Activated CD8-positive, alpha-beta T cell treated with anti-CD3 and anti-CD28 coated beads, Interleukin-2, amount 10 ng/mL, durations not matched to agents 7 days and 5 days (primary cell): ENCODE data around the gene EML1. TPM values are rescaled to one million over a fixed set of nuclear protein-coding genes. Genes with fewer than 3 reads are reported as not detected.
A peak's percentile ranks its signal among the peaks of the same experiment; 100 is the strongest.

Experiments used
- ATAC-seq: fragments of 150-1000 bp; cut with Tn5 transposase; one replicate; pipeline ENCODE4 v1.10.0; 2021; ENCODE audit warnings: moderate library complexity
- CTCF ChIA-PET: fragments of 350-600 bp; sonication (Branson Sonifier 250); formaldehyde crosslinking; loops from one replicate; lab custom pipeline; 2021; ENCODE audit warnings: antibody characterized with exemption; lab: Charles Lee
- POLR2A ChIA-PET: fragments of 350-600 bp; sonication (Branson Sonifier 250); formaldehyde crosslinking; loops from one replicate; lab custom pipeline; 2021; ENCODE audit warnings: antibody characterized with exemption; lab: Charles Lee
- DNase-seq: peaks from one replicate; pipeline ENCODE4 v3.0.0-alpha.2; 2020
- H3K27ac Mint-ChIP-seq: one replicate; pipeline ENCODE4 v1.8.0; 2021; ENCODE audit warnings: mild to moderate bottlenecking, mixed read lengths
- H3K27me3 Mint-ChIP-seq: one replicate; pipeline ENCODE4 v1.8.0; 2021; ENCODE audit warnings: low read depth, mixed read lengths
- H3K36me3 Mint-ChIP-seq: one replicate; pipeline ENCODE4 v1.8.0; 2021; ENCODE audit warnings: low read depth, mixed read lengths
- H3K4me1 Mint-ChIP-seq: one replicate; pipeline ENCODE4 v1.8.0; 2021; ENCODE audit warnings: low read depth, mixed read lengths
- H3K4me3 Mint-ChIP-seq: one replicate; pipeline ENCODE4 v1.8.0; 2021; ENCODE audit warnings: mild to moderate bottlenecking, mixed read lengths
- H3K9me3 Mint-ChIP-seq: one replicate; pipeline ENCODE4 v1.8.0; 2022; ENCODE audit warnings: mixed read lengths; ENCODE audit not compliant: insufficient read depth
- total RNA-seq, 2 experiments: library from RNA; stranded (reverse); gene quantifications; one replicate each; pipeline ENCODE4 v1.2.3, GENCODE V29; 2021

EML1 gene
- not detected for total RNA-seq

GRCh38 chr14:99793213-99794150, at the start of gene EML1:
EML1 (plus strand) TSS chr14:99793413; CDS start chr14:99793477, 64 bp downstream.
- H3K4me3 Mint-ChIP-seq = peak within 1 kb of the TSS; percentile 60
- CTCF ChIA-PET = interaction anchor here (1.1 to 1.2 kb wide), 2 partner anchors 63 to 313 kb away, joined by 3 to 4 read pairs; partner anchors contain the start of gene SETD3
- H3K4me1 Mint-ChIP-seq = peaks cover 12% of the 10 kb centered on the region
- peaks cover 57% of the 10 kb centered on the region for H3K27me3 Mint-ChIP-seq
- POLR2A ChIA-PET = interaction anchor here (0.7 kb wide), 1 partner anchor 20 kb away, joined by 3 read pairs; no protein-coding TSS in a partner anchor
- DNase-seq (peak; percentile 65), ATAC-seq (peak; percentile 93)
- H3K9me3 Mint-ChIP-seq = no peaks in the 10 kb centered on the region
- no peaks in the 10 kb centered on the region for H3K36me3 Mint-ChIP-seq
- no peak within 1 kb of the TSS for H3K27ac Mint-ChIP-seq

- POLR2A ChIA-PET = no interaction called here
- DNase-seq (no peak), ATAC-seq (no peak)
- CTCF ChIA-PET = interaction anchor here (2.4 kb wide), 1 partner anchor 14 kb away, joined by 11 read pairs; no protein-coding TSS in a partner anchor
- Mint-ChIP-seq H3K27ac (no peak overlapping the region), H3K4me1 (peaks cover 9% of the 10 kb centered on the region), H3K36me3 (no peaks in the 10 kb centered on the region), H3K4me3 (no peak overlapping the region), H3K9me3 (no peaks in the 10 kb centered on the region), H3K27me3 (peaks cover 12% of the 10 kb centered on the region)
These were observed 48.9 kb upstream of the EML1 start for GRCh38 chr14:99744199-99744872.

- ATAC-seq (no peak), DNase-seq (no peak)
- Mint-ChIP-seq H3K27ac (no peak overlapping the region), H3K27me3 (peaks cover 6% of the 10 kb centered on the region), H3K36me3 (no peaks in the 10 kb centered on the region), H3K4me1 (peaks cover 9% of the 10 kb centered on the region), H3K4me3 (no peak overlapping the region), H3K9me3 (no peaks in the 10 kb centered on the region)
- POLR2A ChIA-PET = no interaction called here
- CTCF ChIA-PET = interaction anchor here (2.4 kb wide), 1 partner anchor 15 kb away, joined by 11 read pairs; no protein-coding TSS in a partner anchor
These were observed 48.4 kb upstream of the EML1 start for GRCh38 chr14:99744873-99745224.

- no peaks in the 10 kb centered on the region for H3K36me3 Mint-ChIP-seq
- peaks cover 9% of the 10 kb centered on the region for H3K4me1 Mint-ChIP-seq
- CTCF ChIA-PET = interaction anchor here (2.4 kb wide), 1 partner anchor 16 kb away, joined by 11 read pairs; no protein-coding TSS in a partner anchor
- ATAC-seq (no peak), DNase-seq (no peak)
- POLR2A ChIA-PET = no interaction called here
- no peak overlapping the region for H3K27ac Mint-ChIP-seq
- no peak overlapping the region for H3K4me3 Mint-ChIP-seq
- no peaks in the 10 kb centered on the region for H3K9me3 Mint-ChIP-seq
- H3K27me3 Mint-ChIP-seq = peaks cover 6% of the 10 kb centered on the region
These were observed 47.8 kb upstream of the EML1 start for GRCh38 chr14:99745307-99745951.

GRCh38 chr14:99747167-99747566, 46.0 kb upstream of the EML1 start:
- no peak overlapping the region for H3K27ac Mint-ChIP-seq
- CTCF ChIA-PET = no interaction called here
- no peaks in the 10 kb centered on the region for H3K9me3 Mint-ChIP-seq
- no peak overlapping the region for H3K4me3 Mint-ChIP-seq
- peaks cover 16% of the 10 kb centered on the region for H3K4me1 Mint-ChIP-seq
- H3K36me3 Mint-ChIP-seq = no peaks in the 10 kb centered on the region
- ATAC-seq = no peak
- H3K27me3 Mint-ChIP-seq = peaks cover 17% of the 10 kb centered on the region
- POLR2A ChIA-PET = interaction anchor here (0.7 kb wide), 1 partner anchor 17 kb away, joined by 3 read pairs; no protein-coding TSS in a partner anchor
- no peak for DNase-seq

- H3K27ac Mint-ChIP-seq = no peak overlapping the region
- POLR2A ChIA-PET = no interaction called here
- H3K27me3 Mint-ChIP-seq = peaks cover 19% of the 10 kb centered on the region
- CTCF ChIA-PET = no interaction called here
- no peak overlapping the region for H3K4me3 Mint-ChIP-seq
- H3K4me1 Mint-ChIP-seq = peaks cover 22% of the 10 kb centered on the region
- no peaks in the 10 kb centered on the region for H3K36me3 Mint-ChIP-seq
- DNase-seq (no peak), ATAC-seq (no peak)
- H3K9me3 Mint-ChIP-seq = no peaks in the 10 kb centered on the region
These were observed 45.5 kb upstream of the EML1 start for GRCh38 chr14:99747582-99748330.

- CTCF ChIA-PET = no interaction called here
- H3K27ac Mint-ChIP-seq = no peak overlapping the region
- H3K9me3 Mint-ChIP-seq = no peaks in the 10 kb centered on the region
- peaks cover 23% of the 10 kb centered on the region for H3K27me3 Mint-ChIP-seq
- POLR2A ChIA-PET = no interaction called here
- no peaks in the 10 kb centered on the region for H3K36me3 Mint-ChIP-seq
- DNase-seq = no peak
- no peak for ATAC-seq
- H3K4me3 Mint-ChIP-seq = no peak overlapping the region
- peaks cover 28% of the 10 kb centered on the region for H3K4me1 Mint-ChIP-seq
These were observed 44.7 kb upstream of the EML1 start for GRCh38 chr14:99748529-99748928.

- CTCF ChIA-PET = interaction anchor here (0.9 kb wide), 1 partner anchor 65 kb away, joined by 3 read pairs; the partner anchor contains the start of gene CYP46A1
- H3K27me3 Mint-ChIP-seq = peaks cover 25% of the 10 kb centered on the region
- H3K4me3 Mint-ChIP-seq = no peak overlapping the region
These were observed 44.1 kb upstream of the EML1 start for GRCh38 chr14:99749142-99749541.

GRCh38 chr14:99749763-99750715, 43.2 kb upstream of the EML1 start:
- Mint-ChIP-seq H3K36me3 (no peaks in the 10 kb centered on the region), H3K9me3 (no peaks in the 10 kb centered on the region), H3K4me1 (peaks cover 30% of the 10 kb centered on the region), H3K27me3 (peaks cover 29% of the 10 kb centered on the region), H3K27ac (no peak overlapping the region), H3K4me3 (no peak overlapping the region)
- POLR2A ChIA-PET = no interaction called here
- ATAC-seq (no peak), DNase-seq (no peak)
- CTCF ChIA-PET = interaction anchor here (0.9 kb wide), 1 partner anchor 66 kb away, joined by 3 read pairs; the partner anchor contains the start of gene CYP46A1

More at GRCh38 chr14:99749142-99749541, 44.1 kb upstream of the EML1 start:
- DNase-seq = no peak
- Mint-ChIP-seq H3K36me3 (no peaks in the 10 kb centered on the region), H3K4me1 (peaks cover 30% of the 10 kb centered on the region), H3K27ac (no peak overlapping the region), H3K9me3 (no peaks in the 10 kb centered on the region)
- ATAC-seq = no peak
- POLR2A ChIA-PET = no interaction called here

- no peaks in the 10 kb centered on the region for H3K9me3 Mint-ChIP-seq
- POLR2A ChIA-PET = no interaction called here
- DNase-seq (no peak), ATAC-seq (no peak)
- CTCF ChIA-PET = no interaction called here
- no peaks in the 10 kb centered on the region for H3K36me3 Mint-ChIP-seq
- H3K4me1 Mint-ChIP-seq = peaks cover 29% of the 10 kb centered on the region
- no peak overlapping the region for H3K27ac Mint-ChIP-seq
- H3K4me3 Mint-ChIP-seq = no peak overlapping the region
- H3K27me3 Mint-ChIP-seq = peaks cover 27% of the 10 kb centered on the region
These were observed 42.3 kb upstream of the EML1 start for GRCh38 chr14:99750746-99751450.
